IPS-11a (cell line): ENCODE data around the gene NR1H2.
"Not testable (repeated sequence)": the region's sequence is repeated elsewhere in the genome, so short reads cannot be mapped to it uniquely, and the experiment has no call there.

Source experiments
- H3K4me3 ChIP-seq: one replicate; pipeline ENCODE4 v1.5.1; 2013; ENCODE audit warnings: low read depth, low read length, control low read depth

The NR1H2 gene

GRCh38 chr19:50344661-50345318 lies 31.5 kb upstream of the NR1H2 start:
- no peak overlapping the region for H3K4me3 ChIP-seq

GRCh38 chr19:50347089-50347581 lies 29.1 kb upstream of the NR1H2 start:
- H3K4me3 ChIP-seq, result not testable (repeated sequence)

- H3K4me3 ChIP-seq, result no peak overlapping the region
These were observed 26.8 kb upstream of the NR1H2 start for GRCh38 chr19:50349277-50350057.

DNA sequence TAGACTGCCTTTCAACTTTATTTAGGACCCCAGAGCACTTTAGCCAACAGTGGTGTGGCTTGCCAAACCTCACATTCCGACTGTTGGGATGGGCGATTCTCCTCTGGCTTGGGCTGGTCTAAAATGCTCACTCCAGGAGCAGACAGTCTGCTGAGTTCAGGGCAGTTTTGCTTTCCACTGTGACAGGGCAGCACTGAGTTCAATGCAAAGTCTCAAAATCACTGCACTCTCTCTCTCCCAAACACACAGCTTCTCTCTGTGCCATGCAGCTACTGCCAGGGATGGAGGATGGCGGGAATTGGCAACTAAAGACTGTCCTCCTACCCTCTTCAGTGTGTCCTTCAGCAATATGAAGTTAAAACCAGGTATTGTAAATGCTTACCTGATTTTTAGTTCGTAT lies 24.0 kb upstream of the NR1H2 start:
- no peak overlapping the region for H3K4me3 ChIP-seq

GRCh38 chr19:50353487-50353880 lies 22.8 kb upstream of the NR1H2 start:
- not testable (repeated sequence) for H3K4me3 ChIP-seq

GRCh38 chr19:50356691-50357177 lies 19.5 kb upstream of the NR1H2 start:
- no peak overlapping the region for H3K4me3 ChIP-seq

DNA sequence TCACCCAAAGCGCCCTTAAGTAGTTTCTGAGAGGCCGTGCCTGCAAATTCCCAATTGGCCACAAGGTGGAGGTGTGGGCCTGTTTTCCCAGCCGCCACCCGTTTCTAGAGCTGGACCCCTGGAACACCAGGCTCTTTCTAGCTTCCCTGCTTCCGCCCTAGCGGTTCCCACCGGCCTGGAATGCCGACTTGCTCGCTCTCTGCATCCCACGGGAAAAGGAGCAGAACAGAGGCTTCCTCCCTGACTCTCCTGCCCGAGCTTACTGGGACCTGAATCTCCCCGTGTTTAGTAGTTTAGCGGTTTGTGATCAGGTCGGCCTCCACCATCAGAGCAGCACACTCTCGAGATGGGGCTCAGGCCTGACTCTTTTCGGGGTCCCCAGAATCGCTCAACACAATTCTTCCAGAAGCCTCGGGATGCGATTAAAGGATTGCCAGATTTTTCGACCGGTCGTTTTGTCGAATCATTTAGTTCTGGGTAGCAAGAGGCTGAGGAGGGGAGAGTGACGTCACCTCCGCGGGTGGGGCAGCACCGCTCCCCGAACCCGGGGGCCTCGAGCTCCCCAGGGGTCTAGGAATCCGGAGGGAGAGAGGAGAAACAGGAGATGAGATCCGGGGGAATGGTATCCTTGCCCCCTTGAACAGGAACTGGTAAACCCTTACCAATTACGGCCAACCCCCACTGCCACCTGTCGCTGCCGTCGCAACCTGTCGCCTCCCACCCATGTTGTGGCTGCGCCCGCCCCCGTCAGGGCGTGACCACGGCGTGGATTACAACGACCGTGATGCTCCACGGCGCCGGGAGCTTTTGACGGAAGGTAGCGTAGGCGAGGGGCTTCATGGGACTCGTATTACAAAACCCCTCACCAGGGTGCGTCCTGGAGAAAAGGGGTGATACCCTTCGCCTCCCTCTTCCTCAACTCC lies 18.8 kb upstream of the NR1H2 start:
- H3K4me3 ChIP-seq, result no peak overlapping the region

- H3K4me3 ChIP-seq, result no peak overlapping the region
These were observed 17.6 kb upstream of the NR1H2 start for GRCh38 chr19:50358483-50359327.

GRCh38 chr19:50359328-50359818 lies 16.9 kb upstream of the NR1H2 start:
- H3K4me3 ChIP-seq, result no peak overlapping the region

DNA sequence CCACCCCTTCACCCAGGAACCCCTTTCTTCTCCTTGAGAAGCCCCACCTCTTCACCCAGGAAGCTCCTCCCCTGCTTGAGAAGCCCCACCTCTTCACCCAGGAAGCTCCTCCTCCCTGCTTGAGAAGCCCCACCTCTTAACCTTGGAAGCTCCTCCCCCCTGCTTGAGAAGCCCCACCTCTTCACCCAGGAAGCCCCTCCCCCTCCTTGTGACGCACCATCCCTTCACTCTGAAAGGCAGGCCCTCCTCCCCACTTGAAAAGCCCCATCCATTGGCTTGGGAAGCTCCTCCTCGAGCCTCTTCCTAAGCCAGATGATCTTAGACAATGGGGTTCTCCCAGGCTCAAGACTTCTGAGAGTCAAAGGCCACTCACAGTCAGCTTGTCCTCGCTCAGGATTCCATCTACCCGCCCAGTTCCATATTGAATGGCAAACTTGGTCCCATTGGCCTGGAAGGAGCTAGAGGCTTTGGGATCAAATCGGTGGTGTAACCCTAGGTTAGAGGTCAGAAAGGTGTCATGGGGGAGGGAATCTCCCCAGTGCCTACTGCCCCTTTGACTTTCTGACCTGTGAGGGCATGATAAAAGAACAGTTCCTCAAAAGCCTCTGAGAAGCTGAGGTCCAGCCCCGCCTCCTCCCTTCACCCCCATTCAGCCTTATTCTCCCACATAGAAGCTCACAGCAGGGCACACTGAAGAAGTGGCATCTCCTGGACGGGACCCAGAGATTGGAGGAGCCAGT lies 14.8 kb upstream of the NR1H2 start:
- no peak overlapping the region for H3K4me3 ChIP-seq

- no peak overlapping the region for H3K4me3 ChIP-seq
These were observed 14.2 kb upstream of the NR1H2 start for GRCh38 chr19:50362030-50362412.

DNA sequence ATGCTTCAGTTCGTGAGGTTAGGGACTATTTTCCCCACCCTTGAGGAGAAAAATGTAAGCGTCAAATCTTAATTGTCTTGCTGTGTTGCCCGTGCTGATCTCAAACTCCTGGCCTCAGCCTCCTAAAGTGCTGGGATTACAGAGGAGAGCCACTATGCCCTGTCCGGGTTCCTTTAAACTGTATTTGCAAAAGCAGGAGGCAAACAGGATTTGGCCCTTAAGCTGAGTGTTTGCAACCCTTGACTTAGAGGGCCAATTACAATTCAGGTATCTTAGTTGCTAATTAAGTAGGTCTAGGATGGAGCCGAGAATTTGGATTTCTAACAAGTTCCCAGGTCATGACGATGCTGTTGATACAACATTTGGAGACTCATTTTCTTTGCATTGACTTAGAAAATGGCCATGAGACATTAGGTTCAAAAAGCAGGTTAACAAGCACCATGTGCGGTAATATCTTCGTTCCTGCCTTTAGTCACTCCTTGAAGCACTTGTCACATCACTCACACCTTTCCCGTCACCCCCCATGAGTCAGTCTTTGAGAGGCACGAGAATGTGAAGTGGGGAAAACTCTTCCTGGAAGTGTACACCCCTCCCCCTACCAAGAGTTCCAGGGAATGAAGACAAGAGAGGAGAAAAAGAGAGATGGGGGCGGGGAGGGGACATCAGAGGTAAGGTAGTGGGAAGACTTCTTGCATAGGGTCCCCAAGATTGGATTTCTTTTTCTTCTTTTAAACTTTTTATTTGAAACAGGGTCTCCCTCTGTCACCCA lies 13.4 kb upstream of the NR1H2 start:
- H3K4me3 ChIP-seq, result no peak overlapping the region

DNA sequence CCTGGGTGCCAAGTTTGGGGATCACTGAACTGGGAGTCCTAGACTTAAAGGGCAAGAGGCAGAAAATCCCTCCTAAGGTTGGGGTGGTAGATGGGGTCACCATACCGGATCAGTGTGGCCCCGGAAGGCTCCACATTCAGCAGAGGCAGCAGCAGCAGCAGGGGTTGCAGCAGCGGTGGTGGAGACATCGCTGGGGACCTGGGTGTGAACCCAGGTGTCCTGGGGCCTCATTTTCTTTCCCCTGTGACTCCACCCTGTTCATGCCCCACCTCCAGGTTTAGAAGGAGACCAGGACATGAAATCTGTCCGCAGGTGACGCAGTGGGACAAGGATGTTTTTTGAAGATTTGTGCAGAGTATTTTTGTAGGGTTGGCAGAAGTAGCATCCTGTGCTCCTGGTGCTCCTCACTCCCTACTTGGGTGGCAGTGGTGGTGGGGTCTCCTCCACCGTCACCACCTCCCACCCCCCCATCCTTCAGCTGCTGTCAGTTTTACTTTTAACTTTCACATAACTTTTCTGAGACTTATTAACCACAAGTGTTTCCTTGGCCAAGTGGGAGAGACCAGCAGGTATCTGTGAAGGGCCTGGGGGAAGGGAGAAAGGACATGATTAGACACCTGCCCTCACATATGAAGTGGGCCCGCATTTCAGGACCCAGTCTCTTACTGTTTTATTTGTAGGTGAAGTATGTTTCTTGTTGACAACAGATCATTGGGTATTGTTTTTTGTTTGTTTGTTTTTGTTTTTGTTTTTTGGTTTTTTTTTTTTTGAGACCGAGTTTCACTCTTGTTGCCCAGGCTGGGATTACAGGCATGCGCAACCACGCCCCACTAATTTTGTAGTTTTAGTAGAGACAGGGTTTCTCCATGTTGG lies 10.6 kb upstream of the NR1H2 start, which contains the start of gene NAPSA:
TSS of gene NAPSA (minus strand) at position 206 of the 873 bp plus-strand sequence. CDS start at position 188, 18 bp downstream.
- H3K4me3 ChIP-seq, result no peak within 1 kb of the TSS

GRCh38 chr19:50368649-50369570 lies 7.3 kb upstream of the NR1H2 start:
- H3K4me3 ChIP-seq, result peak overlapping the region; percentile 58

DNA sequence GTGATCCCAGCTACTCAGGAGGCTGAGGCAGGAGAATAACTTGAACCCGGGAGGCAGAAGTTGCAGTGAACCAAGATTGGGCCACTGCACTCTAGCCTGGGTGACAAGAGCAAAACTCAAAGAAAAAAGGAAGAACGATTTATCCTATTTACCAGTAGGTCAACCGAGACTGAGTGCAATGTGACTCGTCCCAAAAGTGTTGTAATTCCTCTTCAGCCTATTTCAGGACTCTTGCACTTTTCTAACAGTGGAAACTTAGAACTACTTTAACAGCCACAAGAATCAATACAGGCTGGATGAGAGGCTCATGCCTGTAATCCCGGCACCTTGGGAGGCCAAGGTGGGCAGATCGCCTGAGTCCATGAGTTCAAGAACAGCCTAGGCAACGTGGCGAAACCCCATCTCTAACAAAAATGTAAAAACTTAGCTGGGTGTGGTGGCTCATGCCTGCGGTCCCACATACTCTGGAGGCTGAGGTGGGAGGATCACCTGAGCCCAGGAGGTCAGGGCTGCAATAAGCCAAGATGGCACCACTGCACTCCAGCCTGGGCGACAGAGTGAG lies 4.3 kb upstream of the NR1H2 start:
- H3K4me3 ChIP-seq, result no peak overlapping the region

- H3K4me3 ChIP-seq, result peak overlapping the region; percentile 24
These were observed 799 bp downstream of the NR1H2 start for GRCh38 chr19:50377051-50377461.
